ENCODE measurements around the gene SHROOM3.

DNA sequence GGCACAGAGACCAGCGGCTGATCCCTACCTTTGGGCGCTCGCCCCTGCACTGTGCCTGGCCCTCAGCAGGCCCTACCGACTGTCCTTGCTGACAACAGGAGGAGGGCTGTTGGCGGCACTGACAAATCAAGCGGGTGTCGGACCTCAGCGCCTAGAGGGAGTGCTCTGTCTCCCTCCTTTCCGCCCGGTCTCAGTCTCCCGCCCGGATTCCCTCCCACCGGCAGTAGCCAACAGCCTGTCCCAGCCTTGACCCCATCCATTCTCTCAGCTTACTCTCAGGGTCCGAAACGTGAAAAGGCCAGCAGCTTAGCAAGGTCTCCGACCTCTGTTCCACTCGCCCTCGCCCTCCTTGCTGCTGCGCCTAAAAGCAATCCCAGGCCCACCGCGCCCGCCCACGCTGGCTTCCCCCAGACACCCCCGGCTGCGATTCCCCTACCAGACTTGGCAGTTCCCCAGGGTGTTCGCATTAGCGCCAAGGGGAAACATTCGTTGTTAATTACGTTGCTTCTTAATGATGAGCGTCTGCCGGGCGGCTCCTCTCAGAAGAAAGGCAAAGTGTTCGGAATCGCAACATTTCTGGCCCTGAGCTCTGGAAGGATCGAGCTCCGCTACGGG, 366.7 kb downstream of the SHROOM3 start:
- TF ChIP-seq, protein P1, sequence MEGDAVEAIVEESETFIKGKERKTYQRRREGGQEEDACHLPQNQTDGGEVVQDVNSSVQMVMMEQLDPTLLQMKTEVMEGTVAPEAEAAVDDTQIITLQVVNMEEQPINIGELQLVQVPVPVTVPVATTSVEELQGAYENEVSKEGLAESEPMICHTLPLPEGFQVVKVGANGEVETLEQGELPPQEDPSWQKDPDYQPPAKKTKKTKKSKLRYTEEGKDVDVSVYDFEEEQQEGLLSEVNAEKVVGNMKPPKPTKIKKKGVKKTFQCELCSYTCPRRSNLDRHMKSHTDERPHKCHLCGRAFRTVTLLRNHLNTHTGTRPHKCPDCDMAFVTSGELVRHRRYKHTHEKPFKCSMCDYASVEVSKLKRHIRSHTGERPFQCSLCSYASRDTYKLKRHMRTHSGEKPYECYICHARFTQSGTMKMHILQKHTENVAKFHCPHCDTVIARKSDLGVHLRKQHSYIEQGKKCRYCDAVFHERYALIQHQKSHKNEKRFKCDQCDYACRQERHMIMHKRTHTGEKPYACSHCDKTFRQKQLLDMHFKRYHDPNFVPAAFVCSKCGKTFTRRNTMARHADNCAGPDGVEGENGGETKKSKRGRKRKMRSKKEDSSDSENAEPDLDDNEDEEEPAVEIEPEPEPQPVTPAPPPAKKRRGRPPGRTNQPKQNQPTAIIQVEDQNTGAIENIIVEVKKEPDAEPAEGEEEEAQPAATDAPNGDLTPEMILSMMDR (IDR thresholded peaks at IDR 0.05) = no peak
- no peak for TF ChIP-seq POLR2A (IDR thresholded peaks at IDR 0.05)

Measured in body of pancreas (tissue), 4 donors.